Stimulated activated CD4-positive, alpha-beta T cell treated with anti-CD3 and anti-CD28 coated beads, Interleukin-12 subunit alpha, Interleukin-12 subunit beta, amount 100 ng/mL, for 4 hours (primary cell): Measurements from ENCODE around the gene RASAL2.

Experiments
- DNase-seq: peaks from one replicate; pipeline ENCODE4 v3.0.0-alpha.2; 2020

Gene RASAL2

GRCh38 chr1:178529364-178530036, 435.6 kb downstream of the RASAL2 start:
- DNase-seq: no peak

- no peak for DNase-seq
These were observed 436.1 kb downstream of the RASAL2 start for GRCh38 chr1:178530037-178530402.

GRCh38 chr1:178530502-178530901, 436.6 kb downstream of the RASAL2 start:
- DNase-seq: no peak

GRCh38 chr1:178531887-178532286, 438.0 kb downstream of the RASAL2 start:
- no peak for DNase-seq

GRCh38 chr1:178532392-178532791, 438.5 kb downstream of the RASAL2 start:
- DNase-seq: peak; percentile 74

- no peak for DNase-seq
These were observed 439.4 kb downstream of the RASAL2 start for GRCh38 chr1:178533121-178533946.
